Common myeloid progenitor, CD34-positive (primary cell): ENCODE data around the gene TMUB1.

ENCODE experiments used
- CTCF ChIA-PET: fragments of 350-600 bp; sonication (Branson Sonifier 250); formaldehyde crosslinking; loops from one replicate; lab custom pipeline; 2021; ENCODE audit warnings: antibody characterized with exemption; lab: Charles Lee
- POLR2A ChIA-PET: fragments of 350-600 bp; sonication (Branson Sonifier 250); formaldehyde crosslinking; loops from one replicate; lab custom pipeline; 2021; ENCODE audit warnings: antibody characterized with exemption; lab: Charles Lee
- DNase-seq, 3 donors: peaks; one replicate each; pipeline versions ENCODE4 v3.0.0 to v3.0.0-alpha.2; 2013
- H3K27ac ChIP-seq, 2 experiments: 1 replicate in 1 of 2; 2 replicates in 1 of 2; pipeline ENCODE4 v1.7.0; 2013; ENCODE audit warnings: inconsistent platforms in 2 of 2, low read length in 2 of 2, mild to moderate bottlenecking in 2 of 2, low read depth in 1 of 2, moderate library complexity in 1 of 2; ENCODE audit not compliant: severe bottlenecking in 2 of 2, insufficient read depth in 1 of 2, poor library complexity in 1 of 2
- H3K27me3 ChIP-seq, 5 experiments: replicated peaks in 2 of 5; 1 replicate in 3 of 5; 2 replicates in 2 of 5; pipeline versions ENCODE4 v1.6.1 to v1.7.0; 2013; ENCODE audit warnings: low read length in 4 of 5, mild to moderate bottlenecking in 2 of 5, moderate library complexity in 2 of 5, inconsistent platforms in 1 of 5; ENCODE audit not compliant: insufficient read depth in 5 of 5, control insufficient read depth in 4 of 5
- H3K36me3 ChIP-seq, 4 experiments: 1 replicate in 2 of 4; 2 replicates in 2 of 4; pipeline versions ENCODE4 v1.6.1 to v1.7.0; 2013; ENCODE audit warnings: low read length in 3 of 4, control low read depth in 1 of 4, mild to moderate bottlenecking in 1 of 4; ENCODE audit not compliant: control insufficient read depth in 4 of 4, insufficient read depth in 4 of 4
- H3K4me1 ChIP-seq, 4 experiments: 1 replicate in 3 of 4; 2 replicates in 1 of 4; pipeline versions ENCODE4 v1.6.1 to v1.7.1; 2013; ENCODE audit warnings: low read length in 3 of 4, mild to moderate bottlenecking in 3 of 4, control low read depth in 1 of 4, inconsistent platforms in 1 of 4, moderate library complexity in 1 of 4; ENCODE audit not compliant: control insufficient read depth in 4 of 4, insufficient read depth in 4 of 4; ENCODE audit errors: control extremely low read depth in 1 of 4
- H3K4me3 ChIP-seq, 7 experiments: 1 replicate in 4 of 7; 2 replicates in 3 of 7; pipeline versions ENCODE4 v1.5.1 to v1.7.0; 2013; ENCODE audit warnings: mild to moderate bottlenecking in 7 of 7, low read length in 6 of 7, moderate library complexity in 6 of 7, inconsistent platforms in 2 of 7, low read depth in 2 of 7, control low read depth in 1 of 7; ENCODE audit not compliant: insufficient read depth in 4 of 7, control insufficient read depth in 1 of 7; ENCODE audit errors: extremely low read depth in 1 of 7
- H3K9me3 ChIP-seq, 5 experiments: 1 replicate in 4 of 5; 2 replicates in 1 of 5; pipeline versions ENCODE4 v1.6.1 to v1.7.1; 2013; ENCODE audit warnings: low read length in 4 of 5, mild to moderate bottlenecking in 2 of 5, inconsistent platforms in 1 of 5, low read depth in 1 of 5, moderate library complexity in 1 of 5; ENCODE audit not compliant: control insufficient read depth in 4 of 5, insufficient read depth in 2 of 5; ENCODE audit errors: control extremely low read depth in 1 of 5
- WGBS: methylation state at CpG from one replicate; pipeline ENCODE4 v1.1.5; 2013; ENCODE audit not compliant: insufficient coverage; 5-methylcytosine and 5-hydroxymethylcytosine counted together

TMUB1 gene

GRCh38 chr7:151089893-151090730 lies 6.8 kb upstream of the TMUB1 start:
- POLR2A ChIA-PET = interaction anchor here (1.0 to 2.8 kb wide), 3 partner anchors 13 to 15 kb away, joined by 3 to 11 read pairs (median 4); no protein-coding TSS in a partner anchor
- CTCF ChIA-PET = interaction anchor here (0.6 to 14.4 kb wide), 13 partner anchors 8 to 163 kb away, joined by 3 to 219 read pairs (median 5); no protein-coding TSS in a partner anchor
- DNase-seq = no peak
- Histone ChIP-seq H3K4me1 (peaks cover 9 to 45% (median 42%) of the 10 kb centered on the region in 4 experiments), H3K36me3 (peaks cover 0 to 17% (median 3%) of the 10 kb centered on the region in 4 experiments), H3K9me3 (no peaks in the 10 kb centered on the region), H3K27ac (peak overlapping the region in 1 of 2 experiments; percentile 88), H3K4me3 (peak overlapping the region in 3 of 7 experiments; percentile 46 to 87 (median 74)), H3K27me3 (no peaks in the 10 kb centered on the region)
- 96% methylated on average over 17 of the region's 22 CpGs for WGBS

GRCh38 chr7:151088856-151089699 lies 5.8 kb upstream of the TMUB1 start:
- 3% methylated on average over 23 of the region's 30 CpGs for WGBS
- Histone ChIP-seq H3K36me3 (peaks cover 0 to 17% (median 3%) of the 10 kb centered on the region in 4 experiments), H3K27me3 (no peaks in the 10 kb centered on the region), H3K9me3 (no peaks in the 10 kb centered on the region), H3K4me1 (peaks cover 9 to 46% (median 43%) of the 10 kb centered on the region in 4 experiments), H3K27ac (peak overlapping the region; percentile 82 to 88), H3K4me3 (peak overlapping the region; percentile 16 to 87 (median 79))
- DNase-seq = peak; percentile 75 to 96 (median 94)
- CTCF ChIA-PET = interaction anchor here (0.8 to 14.4 kb wide), 10 partner anchors 13 to 127 kb away, joined by 3 to 219 read pairs (median 5); no protein-coding TSS in a partner anchor
- POLR2A ChIA-PET = interaction anchor here (0.8 to 2.8 kb wide), 6 partner anchors 12 to 96 kb away, joined by 3 to 11 read pairs (median 4); no protein-coding TSS in a partner anchor

- Histone ChIP-seq H3K9me3 (no peaks in the 10 kb centered on the region), H3K4me3 (peak overlapping the region in 6 of 7 experiments; percentile 63 to 87 (median 79)), H3K27ac (peak overlapping the region; percentile 15 to 88), H3K4me1 (peaks cover 9 to 52% (median 48%) of the 10 kb centered on the region in 4 experiments), H3K27me3 (no peaks in the 10 kb centered on the region), H3K36me3 (peaks cover 0 to 10% (median 2%) of the 10 kb centered on the region in 4 experiments)
- CTCF ChIA-PET = interaction anchor here (0.6 to 14.4 kb wide), 9 partner anchors 12 to 126 kb away, joined by 3 to 219 read pairs (median 5); no protein-coding TSS in a partner anchor
- 18% methylated on average over 15 of the region's 16 CpGs for WGBS
- DNase-seq = no peak
- POLR2A ChIA-PET = interaction anchor here (0.8 to 2.8 kb wide), 6 partner anchors 17 to 95 kb away, joined by 3 to 11 read pairs (median 4); no protein-coding TSS in a partner anchor
Measured at GRCh38 chr7:151088019-151088855, 4.9 kb upstream of the TMUB1 start.

- CTCF ChIA-PET = interaction anchor here (0.6 to 14.4 kb wide), 4 partner anchors 16 to 65 kb away, joined by 3 to 219 read pairs (median 38); no protein-coding TSS in a partner anchor
- DNase-seq = peak in 2 of 3 donors; percentile 57 to 71
- no peaks in the 10 kb centered on the region for H3K27me3 ChIP-seq
- peaks cover 9 to 58% (median 52%) of the 10 kb centered on the region in 4 experiments for H3K4me1 ChIP-seq
- peaks cover 0 to 10% (median 2%) of the 10 kb centered on the region in 4 experiments for H3K36me3 ChIP-seq
- POLR2A ChIA-PET = interaction anchor here (1.1 to 2.8 kb wide), 3 partner anchors 18 to 74 kb away, joined by 3 to 11 read pairs (median 3); no protein-coding TSS in a partner anchor
- H3K27ac ChIP-seq = peak overlapping the region; percentile 15 to 88
- H3K9me3 ChIP-seq = no peaks in the 10 kb centered on the region
- under 1% methylated on average over 65 of the region's 70 CpGs for WGBS
- H3K4me3 ChIP-seq = peak overlapping the region; percentile 52 to 87 (median 79)
Measured at GRCh38 chr7:151087245-151088018, 4.1 kb upstream of the TMUB1 start.

GRCh38 chr7:151086802-151087244 lies 3.5 kb upstream of the TMUB1 start:
- no peaks in the 10 kb centered on the region for H3K9me3 ChIP-seq
- H3K27ac ChIP-seq = peak overlapping the region in 1 of 2 experiments; percentile 88
- ChIA-PET CTCF (interaction anchor here (1.5 to 14.4 kb wide), 2 partner anchors 15 to 23 kb away, joined by 3 to 219 read pairs; no protein-coding TSS in a partner anchor), POLR2A (interaction anchor here (1.3 kb wide), 1 partner anchor 24 kb away, joined by 3 read pairs; no protein-coding TSS in a partner anchor)
- peak overlapping the region; percentile 52 to 87 (median 79) for H3K4me3 ChIP-seq
- peak in 1 of 3 donors; percentile 30 for DNase-seq
- no peaks in the 10 kb centered on the region for H3K27me3 ChIP-seq
- H3K4me1 ChIP-seq = peaks cover 9 to 64% (median 58%) of the 10 kb centered on the region in 4 experiments
- H3K36me3 ChIP-seq = peaks cover 0 to 6% (median 0%) of the 10 kb centered on the region in 4 experiments
- WGBS = 0% methylated on average over 53 of the region's 56 CpGs
